ENCODE data around the gene SUMF2.

SUMF2 gene

DNA sequence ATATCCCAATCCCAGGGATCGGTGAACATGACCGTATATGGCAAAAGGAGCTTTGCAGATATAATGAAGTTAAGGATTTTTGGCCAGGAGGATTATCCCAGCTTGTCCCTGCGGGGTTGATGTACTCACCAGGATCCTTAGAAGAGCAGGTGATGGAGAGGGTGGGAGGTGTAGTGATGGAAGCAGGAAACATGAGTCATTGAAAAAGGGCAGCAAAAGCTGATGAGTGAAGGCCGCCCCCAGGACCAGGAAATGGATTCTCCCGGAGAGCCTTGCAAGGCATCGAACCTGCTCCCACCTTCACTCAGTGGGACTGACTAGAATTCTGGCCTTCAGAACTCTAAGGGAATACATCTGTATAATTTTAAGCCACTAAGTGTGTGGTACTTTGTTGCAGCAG lies 57.4 kb downstream of the SUMF2 start:
- Histone ChIP-seq H3K4me3 (ENCODE audit: low read length) (no peak overlapping the region), H3K4me1 (ENCODE audit: low read length) (no peaks in the 10 kb centered on the region), H3K9me3 (ENCODE audit: insufficient read depth, low read length) (no peaks in the 10 kb centered on the region), H4K20me1 (ENCODE audit: insufficient read depth, low read length) (no peaks in the 10 kb centered on the region), H2AFZ (ENCODE audit: low read depth, low read length) (no peak overlapping the region), H3K4me2 (ENCODE audit: low read length) (no peak overlapping the region), H3K9ac (ENCODE audit: low read length) (no peak overlapping the region), H3K36me3 (replicated peaks; ENCODE audit: low read depth, low read length) (no peaks in the 10 kb centered on the region), H3K27ac (ENCODE audit: low read length) (no peak overlapping the region), H3K27me3 (ENCODE audit: low read depth, low read length) (no peaks in the 10 kb centered on the region), H3K79me2 (ENCODE audit: low read length) (no peaks in the 10 kb centered on the region)
- no peak for TF ChIP-seq EZH2phosphoT487 (IDR thresholded peaks at IDR 0.05; ENCODE audit: low read depth)
- TF ChIP-seq, protein P1, sequence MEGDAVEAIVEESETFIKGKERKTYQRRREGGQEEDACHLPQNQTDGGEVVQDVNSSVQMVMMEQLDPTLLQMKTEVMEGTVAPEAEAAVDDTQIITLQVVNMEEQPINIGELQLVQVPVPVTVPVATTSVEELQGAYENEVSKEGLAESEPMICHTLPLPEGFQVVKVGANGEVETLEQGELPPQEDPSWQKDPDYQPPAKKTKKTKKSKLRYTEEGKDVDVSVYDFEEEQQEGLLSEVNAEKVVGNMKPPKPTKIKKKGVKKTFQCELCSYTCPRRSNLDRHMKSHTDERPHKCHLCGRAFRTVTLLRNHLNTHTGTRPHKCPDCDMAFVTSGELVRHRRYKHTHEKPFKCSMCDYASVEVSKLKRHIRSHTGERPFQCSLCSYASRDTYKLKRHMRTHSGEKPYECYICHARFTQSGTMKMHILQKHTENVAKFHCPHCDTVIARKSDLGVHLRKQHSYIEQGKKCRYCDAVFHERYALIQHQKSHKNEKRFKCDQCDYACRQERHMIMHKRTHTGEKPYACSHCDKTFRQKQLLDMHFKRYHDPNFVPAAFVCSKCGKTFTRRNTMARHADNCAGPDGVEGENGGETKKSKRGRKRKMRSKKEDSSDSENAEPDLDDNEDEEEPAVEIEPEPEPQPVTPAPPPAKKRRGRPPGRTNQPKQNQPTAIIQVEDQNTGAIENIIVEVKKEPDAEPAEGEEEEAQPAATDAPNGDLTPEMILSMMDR (IDR thresholded peaks at IDR 0.05; ENCODE audit: low read depth, low read length), result no peak

DNA sequence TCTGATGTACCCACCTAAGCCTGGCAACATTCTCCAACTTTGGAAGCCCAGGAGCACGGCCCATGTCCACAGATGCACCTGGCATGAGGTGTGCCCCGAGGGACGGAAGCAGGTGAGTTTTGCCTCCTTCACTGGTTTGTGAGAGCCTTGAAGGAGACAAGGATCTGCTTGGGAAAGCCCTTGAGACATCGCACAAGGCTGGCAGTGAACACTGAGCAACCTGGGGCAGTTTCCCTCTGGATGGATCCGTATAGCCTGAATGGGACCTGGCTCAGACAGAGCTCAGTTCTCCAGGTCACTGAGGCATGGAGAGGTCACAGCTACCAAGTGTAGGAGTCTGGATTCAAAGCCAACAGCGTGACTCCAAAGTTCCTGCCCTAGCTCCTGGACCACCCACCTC lies 60.9 kb downstream of the SUMF2 start:
- Histone ChIP-seq H3K9ac (ENCODE audit: low read length) (no peak overlapping the region), H3K4me2 (ENCODE audit: low read length) (no peak overlapping the region), H3K4me3 (ENCODE audit: low read length) (no peak overlapping the region), H3K27me3 (ENCODE audit: low read depth, low read length) (no peaks in the 10 kb centered on the region), H3K27ac (ENCODE audit: low read length) (no peak overlapping the region), H2AFZ (ENCODE audit: low read depth, low read length) (no peak overlapping the region), H3K79me2 (ENCODE audit: low read length) (no peaks in the 10 kb centered on the region), H3K4me1 (ENCODE audit: low read length) (no peaks in the 10 kb centered on the region), H3K36me3 (replicated peaks; ENCODE audit: low read depth, low read length) (no peaks in the 10 kb centered on the region), H4K20me1 (ENCODE audit: insufficient read depth, low read length) (no peaks in the 10 kb centered on the region), H3K9me3 (ENCODE audit: insufficient read depth, low read length) (no peaks in the 10 kb centered on the region)
- no peak for TF ChIP-seq EZH2phosphoT487 (IDR thresholded peaks at IDR 0.05; ENCODE audit: low read depth)
- TF ChIP-seq, protein P1 (IDR thresholded peaks at IDR 0.05; ENCODE audit: low read depth, low read length), result no peak

DNA sequence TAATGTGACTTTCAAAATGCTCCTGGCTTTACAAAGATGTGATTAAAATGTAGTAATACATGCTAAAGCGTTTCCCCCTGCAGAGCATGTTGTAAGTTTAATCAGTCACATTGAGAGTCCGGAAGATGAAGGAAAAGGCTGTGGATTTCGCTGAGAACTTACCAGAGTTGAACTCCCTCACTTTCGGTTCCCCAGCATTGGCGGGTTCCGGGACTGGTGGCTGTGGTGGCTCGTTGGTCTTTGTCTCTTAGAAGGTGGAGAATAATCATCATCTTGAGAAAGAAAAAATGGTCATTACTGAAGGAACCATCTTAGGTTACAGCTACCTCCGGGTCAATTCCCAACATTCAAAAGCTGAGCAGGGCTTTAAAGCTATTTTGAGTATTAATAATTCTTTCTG lies 61.7 kb downstream of the SUMF2 start:
- no peak overlapping the region for H3K27ac ChIP-seq (ENCODE audit: low read length)
- TF ChIP-seq, protein P1 (IDR thresholded peaks at IDR 0.05; ENCODE audit: low read depth, low read length), result no peak
- no peak for TF ChIP-seq EZH2phosphoT487 (IDR thresholded peaks at IDR 0.05; ENCODE audit: low read depth)
- H3K4me2 ChIP-seq (ENCODE audit: low read length), result no peak overlapping the region

DNA sequence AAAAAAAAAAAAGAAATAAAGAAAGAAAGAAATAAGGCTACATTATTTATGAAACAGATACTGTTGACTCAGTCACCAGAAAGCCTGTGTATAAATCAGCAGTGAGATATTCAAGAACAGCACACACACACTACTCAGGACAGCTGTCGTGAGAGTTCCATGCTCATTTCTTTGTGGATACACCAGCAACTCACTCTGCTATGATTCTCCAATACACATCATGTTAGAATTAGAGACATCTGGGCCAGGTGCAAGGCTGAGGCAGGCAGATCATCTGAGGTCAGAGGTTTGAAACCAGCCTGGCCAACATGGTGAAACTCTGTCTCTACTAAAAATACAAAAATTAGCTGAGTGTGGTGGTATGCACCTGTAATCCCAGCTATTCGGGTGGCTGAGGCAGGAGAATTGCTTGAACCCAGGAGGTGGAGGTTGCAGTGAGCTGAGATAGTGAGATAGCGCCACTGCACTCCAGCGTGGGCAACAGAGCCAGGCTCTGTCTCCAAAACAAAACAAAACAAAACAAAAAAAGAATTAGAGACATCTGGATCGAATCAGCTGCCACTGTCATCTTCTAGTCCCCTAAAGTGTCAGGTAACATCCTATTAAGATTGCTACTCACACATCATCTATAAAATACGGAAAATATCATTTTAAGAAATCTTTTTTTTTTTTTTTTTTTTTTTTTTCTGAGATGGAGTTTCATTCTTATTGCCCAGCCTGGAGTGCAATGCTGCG lies 63.3 kb downstream of the SUMF2 start:
- no peak for TF ChIP-seq EZH2phosphoT487 (IDR thresholded peaks at IDR 0.05; ENCODE audit: low read depth)
- TF ChIP-seq, protein P1 (IDR thresholded peaks at IDR 0.05; ENCODE audit: low read depth, low read length), result no peak
- Histone ChIP-seq H3K9me3 (ENCODE audit: insufficient read depth, low read length) (no peaks in the 10 kb centered on the region), H3K36me3 (replicated peaks; ENCODE audit: low read depth, low read length) (no peaks in the 10 kb centered on the region), H3K4me2 (ENCODE audit: low read length) (no peak overlapping the region), H3K27ac (ENCODE audit: low read length) (no peak overlapping the region), H3K9ac (ENCODE audit: low read length) (no peak overlapping the region), H4K20me1 (ENCODE audit: insufficient read depth, low read length) (no peaks in the 10 kb centered on the region), H3K27me3 (ENCODE audit: low read depth, low read length) (no peaks in the 10 kb centered on the region), H2AFZ (ENCODE audit: low read depth, low read length) (no peak overlapping the region), H3K79me2 (ENCODE audit: low read length) (no peaks in the 10 kb centered on the region), H3K4me1 (ENCODE audit: low read length) (no peaks in the 10 kb centered on the region), H3K4me3 (ENCODE audit: low read length) (no peak overlapping the region)

More for the DNA sequence above, 61.7 kb downstream of the SUMF2 start:
- Histone ChIP-seq H3K4me3 (ENCODE audit: low read length) (no peak overlapping the region), H3K9ac (ENCODE audit: low read length) (no peak overlapping the region), H4K20me1 (ENCODE audit: insufficient read depth, low read length) (no peaks in the 10 kb centered on the region), H3K36me3 (replicated peaks; ENCODE audit: low read depth, low read length) (no peaks in the 10 kb centered on the region), H3K9me3 (ENCODE audit: insufficient read depth, low read length) (no peaks in the 10 kb centered on the region), H3K4me1 (ENCODE audit: low read length) (no peaks in the 10 kb centered on the region), H2AFZ (ENCODE audit: low read depth, low read length) (0 out of 2 replicates have a peak overlapping the region, but pooled peaks have one; percentile 5), H3K27me3 (ENCODE audit: low read depth, low read length) (no peaks in the 10 kb centered on the region), H3K79me2 (ENCODE audit: low read length) (no peaks in the 10 kb centered on the region)

All from OCI-LY3 (cell line).